Endothelial cell of umbilical vein (primary cell): ENCODE data around the gene CALD1.

ENCODE experiments used
- CTCF ChIP-seq, 2 donors: IDR thresholded peaks; 1 replicate in 1 of 2; 2 replicates in 1 of 2; pipeline ENCODE4 v1.5.1; 2011; ENCODE audit warnings: low read length in 2 of 2, mild to moderate bottlenecking in 2 of 2, moderate library complexity in 2 of 2, control low read depth in 1 of 2, inconsistent platforms in 1 of 2, low read depth in 1 of 2; ENCODE audit not compliant: insufficient read depth in 1 of 2; ENCODE audit errors: extremely low read depth in 1 of 2
- EZH2 ChIP-seq: IDR thresholded peaks from 2 replicates; pipeline ENCODE4 v1.6.1; 2012; ENCODE audit warnings: borderline replicate concordance, low read depth, mild to moderate bottlenecking, moderate library complexity, low read length, inconsistent platforms; ENCODE audit not compliant: severe bottlenecking
- GATA2 ChIP-seq: IDR thresholded peaks from 2 replicates; pipeline ENCODE4 v1.7.0; 2011; ENCODE audit warnings: low read depth, mild to moderate bottlenecking, moderate library complexity, mixed read lengths, low read length; ENCODE audit not compliant: insufficient read length, insufficient read depth
- MYC ChIP-seq: IDR thresholded peaks from one replicate; pipeline ENCODE4 v1.6.1; 2011; ENCODE audit warnings: mild to moderate bottlenecking, low read depth, low read length
- POLR2AphosphoS5 ChIP-seq: IDR thresholded peaks from 2 replicates; pipeline ENCODE4 v1.6.1; 2012; ENCODE audit warnings: low read depth, mild to moderate bottlenecking, control low read depth, low read length, moderate library complexity; ENCODE audit not compliant: insufficient read depth

GRCh38 chr7:134948736-134949135, 169.3 kb downstream of the CALD1 start:
- TF ChIP-seq POLR2AphosphoS5 (no peak), MYC (no peak), GATA2 (no peak), CTCF (IDR thresholded peaks at IDR 0.05; ENCODE audit: extremely low read depth in 1 of 2, insufficient read depth in 1 of 2, low read depth in 1 of 2, low read length in 2 of 2) (no peak), EZH2 (no peak)
